Measurements from ENCODE around the gene CSH2.
A peak's percentile ranks its signal among the peaks of the same experiment; 100 is the strongest.

CSH2 gene

GRCh38 chr17:63842173-63842539 is 31.3 kb downstream of the CSH2 start:
- peaks cover 3 to 14% of the 10 kb centered on the region in 2 experiments; a peak in 2 of 3 replicates for H3K36me3 ChIP-seq (ENCODE audit: control insufficient read depth in 2 of 2, insufficient read depth in 1 of 2, low read length in 2 of 2)
- CTCF ChIA-PET: interaction anchor here (1.3 to 1.8 kb wide), 3 partner anchors 9 to 14 kb away, joined by 3 to 7 read pairs (median 4); no protein-coding TSS in a partner anchor
- H3K9me3 ChIP-seq (ENCODE audit: control insufficient read depth, insufficient read depth, low read depth, low read length): no peaks in the 10 kb centered on the region
- POLR2A ChIA-PET: interaction anchor here (1.0 to 6.5 kb wide), 3 partner anchors 13 to 100 kb away, joined by 3 to 65 read pairs (median 9); partner anchors contain the start of genes CCDC47, DDX42, FTSJ3 and PSMC5
- peak overlapping the region; percentile 93 for H3K4me3 ChIP-seq (ENCODE audit: low read depth, low read length)
- H3K4me1 ChIP-seq (ENCODE audit: control insufficient read depth, insufficient read depth, low read length): peaks cover 20% of the 10 kb centered on the region
- H3K27ac ChIP-seq (ENCODE audit: extremely low read depth, low read depth, low read length): peak overlapping the region; percentile 97
- TF ChIP-seq ZNF138 (tag by site-specific recombination; IDR thresholded peaks at IDR 0.05; ENCODE audit: borderline replicate concordance) (no peak), FEZF1 (tag by site-specific recombination; IDR thresholded peaks at IDR 0.05) (no peak), ZSCAN23 (tag by site-specific recombination; IDR thresholded peaks at IDR 0.05) (no peak), PRDM1 (tag by site-specific recombination; IDR thresholded peaks at IDR 0.05) (no peak), ZNF621 (tag by site-specific recombination; IDR thresholded peaks at IDR 0.05) (no peak), ZNF610 (tag by site-specific recombination; IDR thresholded peaks at IDR 0.05; ENCODE audit: borderline replicate concordance) (no peak), ZNF549 (tag by site-specific recombination; IDR thresholded peaks at IDR 0.05) (no peak), ZNF426 (tag by site-specific recombination; IDR thresholded peaks at IDR 0.05) (no peak), ZNF768 (tag by site-specific recombination; IDR thresholded peaks at IDR 0.05) (no peak), ZNF280D (tag by site-specific recombination; IDR thresholded peaks at IDR 0.05) (no peak), ZNF623 (tag by site-specific recombination; IDR thresholded peaks at IDR 0.05) (no peak), ZNF362 (tag by site-specific recombination; IDR thresholded peaks at IDR 0.05) (no peak), ZNF555 (tag by site-specific recombination; conservative IDR thresholded peaks at IDR 0.05) (no peak), TRIM28 (IDR thresholded peaks at IDR 0.05; ENCODE audit: borderline replicate concordance, low read length) (no peak), ZBTB7A (tag by site-specific recombination; IDR thresholded peaks at IDR 0.05; ENCODE audit: low read depth) (0 out of 2 replicates have a peak, but pooled peaks have one; percentile 33), ZNF704 (tag by site-specific recombination; IDR thresholded peaks at IDR 0.05) (no peak), ZNF830 (tag by site-specific recombination; IDR thresholded peaks at IDR 0.05; ENCODE audit: low read depth) (no peak), ZBTB20 (tag by site-specific recombination; IDR thresholded peaks at IDR 0.05) (peak; percentile 97), WT1 (tag by site-specific recombination; IDR thresholded peaks at IDR 0.05) (no peak), GLI2 (tag by site-specific recombination; IDR thresholded peaks at IDR 0.05; ENCODE audit: borderline replicate concordance, low read depth) (no peak), ZNF664 (tag by site-specific recombination; IDR thresholded peaks at IDR 0.05) (no peak), ZBTB17 (tag by site-specific recombination; IDR thresholded peaks at IDR 0.05) (no peak), ZSCAN4 (tag by site-specific recombination; IDR thresholded peaks at IDR 0.05) (no peak), ELK4 (IDR thresholded peaks at IDR 0.05; ENCODE audit: borderline replicate concordance, low read depth, low read length) (no peak), ZNF473 (tag by site-specific recombination; IDR thresholded peaks at IDR 0.05) (no peak), ZNF785 (tag by site-specific recombination; IDR thresholded peaks at IDR 0.05) (no peak), ZBTB26 (tag by site-specific recombination; optimal IDR thresholded peaks at IDR 0.05) (peak; percentile 25), ZFP37 (tag by site-specific recombination; IDR thresholded peaks at IDR 0.05) (no peak), AEBP2 (tag by site-specific recombination; IDR thresholded peaks at IDR 0.05; ENCODE audit: borderline replicate concordance) (no peak)

All from HEK293 (cell line).